T-cell (primary cell): ENCODE measurements around the gene H2AZ2. TPM values are rescaled to one million over a fixed set of nuclear protein-coding genes. Genes with fewer than 3 reads are reported as not detected.
"Not testable (repeated sequence)": the region's sequence is repeated elsewhere in the genome, so short reads cannot be mapped to it uniquely, and the experiment has no call there.

Source experiments
- ATAC-seq, 4 experiments: fragments of 200-7000 bp in 3 of 4; fragments of 150-1000 bp in 1 of 4; cut with Tn5 transposase; replicated peaks in 1 of 4; 1 replicate in 3 of 4; 2 replicates in 1 of 4; pipeline ENCODE4 v1.10.0; 2021; ENCODE audit warnings: moderate library complexity in 3 of 4, mild to moderate bottlenecking in 2 of 4, moderate number of reproducible peaks in 1 of 4
- CTCF ChIA-PET, 2 donors: fragments of 300-600 bp; sonication (Branson Sonifier 250); formaldehyde crosslinking; loops; one replicate each; lab custom pipeline; 2022; ENCODE audit warnings: antibody characterized with exemption in 2 of 2; lab: Charles Lee
- POLR2A ChIA-PET, 2 donors: fragments of 300-600 bp; sonication (Branson Sonifier 250); formaldehyde crosslinking; loops; one replicate each; lab custom pipeline; 2022; ENCODE audit warnings: antibody characterized with exemption in 2 of 2; lab: Charles Lee
- DNase-seq, 35 experiments: peaks; one replicate each; pipeline versions ENCODE4 v3.0.0 to v3.0.0-alpha.2; 2013 to 2023
- H3K27ac ChIP-seq: one replicate; pipeline ENCODE4 v1.5.1; 2013; ENCODE audit warnings: low read length
- H3K27me3 ChIP-seq, 2 experiments: replicated peaks in 1 of 2; 1 replicate in 1 of 2; 2 replicates in 1 of 2; pipeline versions ENCODE4 v1.6.1 to v1.7.0; 2013; ENCODE audit warnings: low read length in 1 of 2, mixed read lengths in 1 of 2; ENCODE audit not compliant: control insufficient read depth in 2 of 2, insufficient read depth in 2 of 2; ENCODE audit errors: extremely low read depth in 1 of 2
- H3K36me3 ChIP-seq, 2 donors: 1 replicate in 1 of 2; 2 replicates in 1 of 2; pipeline versions ENCODE4 v1.6.1 to v1.7.0; 2013; ENCODE audit warnings: low read length in 1 of 2; ENCODE audit not compliant: control insufficient read depth in 2 of 2, insufficient read depth in 1 of 2; ENCODE audit errors: extremely low read depth in 1 of 2
- H3K4me1 ChIP-seq, 2 experiments: 1 replicate in 1 of 2; 2 replicates in 1 of 2; pipeline versions ENCODE4 v1.6.1 to v1.7.0; 2013; ENCODE audit warnings: low read length in 2 of 2, mixed read lengths in 1 of 2; ENCODE audit not compliant: insufficient read depth in 2 of 2, control insufficient read depth in 1 of 2; ENCODE audit errors: extremely low read depth in 1 of 2
- H3K4me3 ChIP-seq, 2 donors: 1 replicate in 1 of 2; 2 replicates in 1 of 2; pipeline versions ENCODE4 v1.5.1 to v1.7.0; 2013; ENCODE audit warnings: mild to moderate bottlenecking in 2 of 2, low read length in 1 of 2, moderate library complexity in 1 of 2; ENCODE audit not compliant: control insufficient read depth in 1 of 2; ENCODE audit errors: extremely low read depth in 1 of 2
- H3K9me3 ChIP-seq: 2 replicates; pipeline ENCODE4 v1.7.0; 2013
- H3K27ac Mint-ChIP-seq, 2 donors: one replicate each; pipeline ENCODE4 v1.8.0; 2020 to 2021; ENCODE audit warnings: mild to moderate bottlenecking in 2 of 2, mixed read lengths in 2 of 2
- H3K27me3 Mint-ChIP-seq, 2 donors: one replicate each; pipeline ENCODE4 v1.8.0; 2021 to 2022; ENCODE audit warnings: mixed read lengths in 2 of 2
- H3K36me3 Mint-ChIP-seq: one replicate; pipeline ENCODE4 v1.8.0; 2021; ENCODE audit warnings: mixed read lengths
- H3K4me1 Mint-ChIP-seq, 3 donors: one replicate each; pipeline ENCODE4 v1.8.0; 2020 to 2022; ENCODE audit warnings: mixed read lengths in 3 of 3, mild to moderate bottlenecking in 1 of 3
- H3K4me3 Mint-ChIP-seq, 3 donors: one replicate each; pipeline ENCODE4 v1.8.0; 2020 to 2022; ENCODE audit warnings: mild to moderate bottlenecking in 3 of 3, mixed read lengths in 3 of 3, moderate library complexity in 3 of 3
- H3K9me3 Mint-ChIP-seq, 3 donors: one replicate each; pipeline ENCODE4 v1.8.0; 2020 to 2022; ENCODE audit warnings: mixed read lengths in 3 of 3
- WGBS: methylation state at CpG from one replicate; pipeline ENCODE4 v1.1.5; 2013; ENCODE audit warnings: missing lambda C conversion rate; ENCODE audit not compliant: insufficient coverage; 5-methylcytosine and 5-hydroxymethylcytosine counted together
- total RNA-seq, 35 experiments: library from RNA in 6 of 35; stranded (reverse) in 6 of 35; fragments of 120-200 nt in 1 of 35; gene quantifications; one replicate each; pipeline versions ENCODE4 v1.2.1 to v1.2.4 and lab custom pipeline; 2013 to 2026

Gene H2AZ2
- total RNA-seq, 5 donors from 2014 or later (not counting 1 experiment from before 2014, with no cell fraction given), result 151 to 177 (median 158) TPM

- not testable (repeated sequence) for H3K9me3 ChIP-seq, ATAC-seq, H3K9me3 Mint-ChIP-seq, H3K36me3 ChIP-seq, H3K27me3 Mint-ChIP-seq, H3K27me3 ChIP-seq
- DNase-seq, result peak in 17 of 35 experiments; percentile 7 to 47 (median 18)
- Histone ChIP-seq H3K27ac (peak overlapping the region; percentile 97), H3K4me1 (peaks cover 14% of the 10 kb centered on the region in 2 experiments), H3K4me3 (peak overlapping the region; percentile 59 to 79)
- peak overlapping the region; percentile 94 to 97 (median 96) for H3K4me3 Mint-ChIP-seq
- H3K4me1 Mint-ChIP-seq, result peaks cover 40 to 48% (median 47%) of the 10 kb centered on the region in 3 donors
- ChIA-PET CTCF (interaction anchor here (0.6 to 2.4 kb wide), 13 partner anchors 8 to 273 kb away, joined by 3 to 15 read pairs (median 6); partner anchors contain the start of genes DDX56 (in 1 of the 2), PURB (in 1 of the 2) and TMED4 (in 1 of the 2)), POLR2A (interaction anchor here (0.6 to 2.6 kb wide), 12 partner anchors 10 to 827 kb away, joined by 3 to 15 read pairs (median 4); partner anchors contain the start of gene PURB (in 1 of the 2))
- WGBS, result 20% methylated on average over 1 of the region's 11 CpGs
- H3K27ac Mint-ChIP-seq, result peak overlapping the region; percentile 99
- peaks cover 15% of the 10 kb centered on the region for H3K36me3 Mint-ChIP-seq
These were observed 1.5 kb downstream of the H2AZ2 start for GRCh38 chr7:44846390-44846789.

- ATAC-seq (no peak), DNase-seq (no peak)
- Mint-ChIP-seq H3K9me3 (no peaks in the 10 kb centered on the region), H3K4me3 (peak overlapping the region; percentile 6 to 96 (median 94)), H3K27me3 (no peaks in the 10 kb centered on the region), H3K4me1 (peaks cover 46 to 51% (median 50%) of the 10 kb centered on the region in 3 donors), H3K36me3 (peaks cover 22% of the 10 kb centered on the region), H3K27ac (peak overlapping the region; percentile 69 to 99)
- Histone ChIP-seq H3K4me1 (peaks cover 14% of the 10 kb centered on the region in 2 experiments), H3K27me3 (no peaks in the 10 kb centered on the region), H3K4me3 (no peak overlapping the region), H3K9me3 (no peaks in the 10 kb centered on the region), H3K27ac (no peak overlapping the region), H3K36me3 (peaks cover 0 to 15% of the 10 kb centered on the region in 2 donors)
- ChIA-PET POLR2A (interaction anchor here (0.5 to 2.5 kb wide), 7 partner anchors 7 to 764 kb away, joined by 3 to 15 read pairs (median 3); no protein-coding TSS in a partner anchor), CTCF (interaction anchor here in 1 of 2 donors (1.0 to 1.7 kb wide), 2 partner anchors 11 to 260 kb away, joined by 4 to 6 read pairs; no protein-coding TSS in a partner anchor)
These were observed 2.4 kb downstream of the H2AZ2 start for GRCh38 chr7:44845451-44845850.

GRCh38 chr7:44843440-44843839 is 4.4 kb downstream of the H2AZ2 start:
- ChIA-PET POLR2A (interaction anchor here in 1 of 2 donors (0.7 kb wide), 2 partner anchors 70 to 93 kb away, joined by 4 to 7 read pairs; no protein-coding TSS in a partner anchor), CTCF (interaction anchor here in 1 of 2 donors (0.6 kb wide), 1 partner anchor 155 kb away, joined by 5 read pairs; no protein-coding TSS in a partner anchor)
- H3K9me3 Mint-ChIP-seq, H3K27me3 ChIP-seq, H3K27me3 Mint-ChIP-seq, H3K4me3 Mint-ChIP-seq, H3K4me3 ChIP-seq, DNase-seq, ATAC-seq, H3K27ac ChIP-seq, H3K27ac Mint-ChIP-seq, H3K9me3 ChIP-seq: not testable (repeated sequence)
- Histone ChIP-seq H3K4me1 (peaks cover 5 to 14% of the 10 kb centered on the region in 2 experiments), H3K36me3 (peaks cover 0 to 32% of the 10 kb centered on the region in 2 donors)
- Mint-ChIP-seq H3K4me1 (peaks cover 51 to 57% (median 52%) of the 10 kb centered on the region in 3 donors), H3K36me3 (peaks cover 29% of the 10 kb centered on the region)
- no CpG with 5 or more reads among the region's 5 CpGs for WGBS

- ATAC-seq, H3K4me3 Mint-ChIP-seq, H3K9me3 Mint-ChIP-seq, CTCF ChIA-PET, H3K4me3 ChIP-seq, DNase-seq, H3K9me3 ChIP-seq, H3K27me3 ChIP-seq, H3K27ac Mint-ChIP-seq, H3K27me3 Mint-ChIP-seq, H3K27ac ChIP-seq: not testable (repeated sequence)
- no CpG with 5 or more reads among the region's 8 CpGs for WGBS
- Histone ChIP-seq H3K36me3 (peaks cover 0 to 35% of the 10 kb centered on the region in 2 donors), H3K4me1 (peaks cover 3 to 14% of the 10 kb centered on the region in 2 experiments)
- Mint-ChIP-seq H3K4me1 (peaks cover 48 to 57% (median 53%) of the 10 kb centered on the region in 3 donors), H3K36me3 (peaks cover 31% of the 10 kb centered on the region)
- POLR2A ChIA-PET, result interaction anchor here (0.6 to 0.7 kb wide), 3 partner anchors 16 to 224 kb away, joined by 8 to 10 read pairs (median 10); no protein-coding TSS in a partner anchor
These were observed 5.2 kb downstream of the H2AZ2 start for GRCh38 chr7:44842675-44843074.

- Histone ChIP-seq H3K27ac (no peak overlapping the region), H3K36me3 (peaks cover 0 to 63% of the 10 kb centered on the region in 2 donors), H3K27me3 (no peaks in the 10 kb centered on the region), H3K4me1 (no peaks in the 10 kb centered on the region), H3K4me3 (no peak overlapping the region), H3K9me3 (no peaks in the 10 kb centered on the region)
- POLR2A ChIA-PET, result interaction anchor here (0.6 kb wide), 2 partner anchors 38 to 65 kb away, joined by 3 to 5 read pairs; no protein-coding TSS in a partner anchor
- DNase-seq, result no peak
- Mint-ChIP-seq H3K9me3 (no peaks in the 10 kb centered on the region), H3K27ac (no peak overlapping the region), H3K27me3 (no peaks in the 10 kb centered on the region), H3K4me1 (peaks cover 23 to 28% (median 24%) of the 10 kb centered on the region in 3 donors), H3K4me3 (no peak overlapping the region), H3K36me3 (peaks cover 43% of the 10 kb centered on the region)
- WGBS, result no CpG with 5 or more reads among the region's 2 CpGs
- CTCF ChIA-PET, result interaction anchor here in 1 of 2 donors (0.5 kb wide), 1 partner anchor 21 kb away, joined by 3 read pairs; no protein-coding TSS in a partner anchor
- ATAC-seq, result no peak
These were observed 9.1 kb downstream of the H2AZ2 start for GRCh38 chr7:44838751-44839150.

- no peak overlapping the region for H3K27ac ChIP-seq
- Mint-ChIP-seq H3K27ac (peak overlapping the region; percentile 49 to 66), H3K36me3 (peaks cover 14% of the 10 kb centered on the region), H3K27me3 (no peaks in the 10 kb centered on the region), H3K9me3 (no peaks in the 10 kb centered on the region), H3K4me3 (no peak overlapping the region), H3K4me1 (peaks cover 3 to 8% (median 4%) of the 10 kb centered on the region in 3 donors)
- WGBS, result no CpG with 5 or more reads among the region's 3 CpGs
- ATAC-seq (no peak), DNase-seq (no peak)
- H3K4me1 ChIP-seq, result no peaks in the 10 kb centered on the region
- H3K9me3 ChIP-seq, result no peaks in the 10 kb centered on the region
- POLR2A ChIA-PET, result interaction anchor here in 1 of 2 donors (0.6 kb wide), 1 partner anchor 10 kb away, joined by 3 read pairs; no protein-coding TSS in a partner anchor
- peaks cover 9 to 43% of the 10 kb centered on the region in 2 donors for H3K36me3 ChIP-seq
- H3K4me3 ChIP-seq, result no peak overlapping the region
- CTCF ChIA-PET, result interaction anchor here in 1 of 2 donors (0.6 kb wide), 1 partner anchor 93 kb away, joined by 3 read pairs; no protein-coding TSS in a partner anchor
- H3K27me3 ChIP-seq, result no peaks in the 10 kb centered on the region
These were observed 20.3 kb downstream of the H2AZ2 start for GRCh38 chr7:44827567-44827966.
